Transverse colon (tissue), 4 donors: ENCODE measurements around the gene ERC2. TPM values are rescaled to one million over a fixed set of nuclear protein-coding genes. Genes with fewer than 3 reads are reported as not detected.

ENCODE experiments used
- DNase-seq: peaks from one replicate; pipeline ENCODE4 v3.0.0-alpha.2; 2019
- H3K27ac ChIP-seq, 4 donors: fragments of 200-600 bp; sonication (generic); 2 replicates each; pipeline ENCODE4 v1.5.1; 2016 to 2018; ENCODE audit warnings: inconsistent platforms in 4 of 4
- H3K27me3 ChIP-seq: fragments of 200-600 bp; sonication (generic); 2 replicates; pipeline ENCODE4 v1.5.1; 2017; ENCODE audit warnings: inconsistent platforms
- H3K36me3 ChIP-seq, 4 donors: fragments of 200-600 bp; sonication (generic); 2 replicates each; pipeline ENCODE4 v1.5.1; 2017 to 2019; ENCODE audit warnings: inconsistent platforms in 4 of 4
- H3K4me1 ChIP-seq, 4 donors: fragments of 200-600 bp; sonication (generic); 2 replicates each; pipeline ENCODE4 v1.5.1; 2017 to 2020; ENCODE audit warnings: inconsistent platforms in 4 of 4
- H3K4me3 ChIP-seq, 4 donors: fragments of 200-600 bp; sonication (generic); 1 replicate in 1 of 4; 2 replicates in 3 of 4; pipeline versions ENCODE4 v1.5.1 to v1.6.1; 2017 to 2019; ENCODE audit warnings: inconsistent platforms in 4 of 4
- H3K9me3 ChIP-seq, 2 donors: fragments of 200-600 bp; sonication (generic); 2 replicates each; pipeline ENCODE4 v1.5.1; 2017 to 2019; ENCODE audit warnings: inconsistent platforms in 2 of 2
- EP300 ChIP-seq: sonication (generic); formaldehyde crosslinking; IDR thresholded peaks from one replicate; pipeline ENCODE4 v1.6.1; 2017; ENCODE audit warnings: antibody characterized with exemption, low read depth
- POLR2A ChIP-seq: fragments of 450-650 bp; IDR thresholded peaks from one replicate; pipeline ENCODE4 v1.6.1; 2016; ENCODE audit warnings: antibody characterized with exemption, mild to moderate bottlenecking, moderate library complexity
- POLR2AphosphoS5 ChIP-seq, 3 donors: sonication (generic); formaldehyde crosslinking; IDR thresholded peaks; one replicate each; pipeline ENCODE4 v1.6.1; 2016; ENCODE audit warnings: antibody characterized with exemption in 3 of 3
- WGBS, 2 donors: methylation state at CpG; one replicate each; pipeline ENCODE4 v1.1.5; 2018; ENCODE audit warnings: low coverage in 1 of 2; 5-methylcytosine and 5-hydroxymethylcytosine counted together
- in situ Hi-C, 4 donors: fragments of 200-750 bp; cut with MboI; loops; one replicate each; pipeline versions ENCODE4 v1.15.0 to v1.15.1; 2017; ENCODE audit warnings: low sequenced_read_pairs in 3 of 4, low pct_ligation_motif_present in 1 of 4, low pct_unique_long_range_greater_than_20kb in 1 of 4
- intact Hi-C: fragments of 100-400 bp; cut with DNase I; formaldehyde crosslinking; loops from one replicate; pipeline ENCODE4 v1.15.1; 2023; ENCODE audit warnings: low total_unique reads
- total RNA-seq, 4 donors: library from RNA; depleted of rRNA; stranded (reverse); fragments of >200 nt; gene quantifications; one replicate each; pipeline ENCODE4 v1.1.0, GENCODE V29; 2016
- TF ChIP-seq, protein P1 (sequence below), 5 experiments: fragments of 200-600 bp in 3 of 5; fragments of 450-650 bp in 2 of 5; sonication (generic) in 3 of 5; IDR thresholded peaks; 1 replicate in 2 of 5; 2 replicates in 3 of 5; pipeline ENCODE4 v1.5.1; 2016 to 2017; ENCODE audit warnings: antibody characterized with exemption in 5 of 5, inconsistent platforms in 3 of 5, mild to moderate bottlenecking in 2 of 5, moderate library complexity in 1 of 5

ERC2 gene
- total RNA-seq, 4 donors from 2014 or later, result 0.41 to 1.3 TPM; not detected in 2

DNA sequence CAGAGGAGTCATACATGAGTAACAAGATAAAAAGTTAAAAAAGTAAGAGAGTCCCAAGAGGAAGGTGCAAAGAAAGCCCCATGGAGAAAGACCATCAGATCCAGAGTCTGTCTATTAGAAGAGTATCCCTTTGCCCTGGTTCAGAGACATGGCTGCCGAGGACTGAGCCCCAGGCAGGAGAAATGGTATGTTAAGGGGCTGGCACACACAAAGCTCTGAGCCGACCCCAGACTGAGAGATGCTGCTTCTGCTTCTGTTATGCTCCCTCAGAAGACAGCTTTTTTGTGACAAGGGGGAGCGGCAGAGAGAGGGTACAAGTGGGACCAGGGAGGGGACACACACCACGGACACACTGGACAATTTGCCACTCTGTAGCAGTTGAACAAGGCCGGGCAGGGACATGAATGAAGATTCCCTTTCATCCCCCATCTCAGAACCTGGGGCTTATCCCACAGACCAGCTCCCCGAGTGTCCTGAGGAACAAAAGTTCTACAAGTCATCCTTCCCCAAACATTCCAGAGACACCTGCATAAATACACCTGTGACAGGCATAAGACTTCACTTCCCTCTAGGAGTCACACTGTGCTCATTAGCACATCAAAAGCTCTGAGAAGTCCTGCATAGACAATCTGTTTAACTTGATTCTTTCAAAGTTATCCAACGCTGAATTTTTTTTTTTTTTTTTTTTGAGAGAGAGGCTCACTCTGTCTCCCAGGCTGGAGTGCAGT, 819.5 kb downstream of the ERC2 start:
- no peaks in the 10 kb centered on the region for H3K9me3 ChIP-seq
- in situ Hi-C loops, result no loop called here
- TF ChIP-seq POLR2AphosphoS5 (IDR thresholded peaks at IDR 0.05), result no peak
- TF ChIP-seq EP300, result no peak
- no peak for TF ChIP-seq POLR2A
- TF ChIP-seq, protein P1, sequence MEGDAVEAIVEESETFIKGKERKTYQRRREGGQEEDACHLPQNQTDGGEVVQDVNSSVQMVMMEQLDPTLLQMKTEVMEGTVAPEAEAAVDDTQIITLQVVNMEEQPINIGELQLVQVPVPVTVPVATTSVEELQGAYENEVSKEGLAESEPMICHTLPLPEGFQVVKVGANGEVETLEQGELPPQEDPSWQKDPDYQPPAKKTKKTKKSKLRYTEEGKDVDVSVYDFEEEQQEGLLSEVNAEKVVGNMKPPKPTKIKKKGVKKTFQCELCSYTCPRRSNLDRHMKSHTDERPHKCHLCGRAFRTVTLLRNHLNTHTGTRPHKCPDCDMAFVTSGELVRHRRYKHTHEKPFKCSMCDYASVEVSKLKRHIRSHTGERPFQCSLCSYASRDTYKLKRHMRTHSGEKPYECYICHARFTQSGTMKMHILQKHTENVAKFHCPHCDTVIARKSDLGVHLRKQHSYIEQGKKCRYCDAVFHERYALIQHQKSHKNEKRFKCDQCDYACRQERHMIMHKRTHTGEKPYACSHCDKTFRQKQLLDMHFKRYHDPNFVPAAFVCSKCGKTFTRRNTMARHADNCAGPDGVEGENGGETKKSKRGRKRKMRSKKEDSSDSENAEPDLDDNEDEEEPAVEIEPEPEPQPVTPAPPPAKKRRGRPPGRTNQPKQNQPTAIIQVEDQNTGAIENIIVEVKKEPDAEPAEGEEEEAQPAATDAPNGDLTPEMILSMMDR (IDR thresholded peaks at IDR 0.05), result no peak
- H3K27me3 ChIP-seq, result no peaks in the 10 kb centered on the region
- H3K4me3 ChIP-seq, result no peak overlapping the region
- no peaks in the 10 kb centered on the region for H3K36me3 ChIP-seq
- no peak overlapping the region for H3K27ac ChIP-seq
- intact Hi-C loops, result no loop called here
- H3K4me1 ChIP-seq, result no peaks in the 10 kb centered on the region
- DNase-seq, result no peak
- 90 to 91% methylated on average over 2 to 7 of the region's 7 CpGs for WGBS, 2 donors

DNA sequence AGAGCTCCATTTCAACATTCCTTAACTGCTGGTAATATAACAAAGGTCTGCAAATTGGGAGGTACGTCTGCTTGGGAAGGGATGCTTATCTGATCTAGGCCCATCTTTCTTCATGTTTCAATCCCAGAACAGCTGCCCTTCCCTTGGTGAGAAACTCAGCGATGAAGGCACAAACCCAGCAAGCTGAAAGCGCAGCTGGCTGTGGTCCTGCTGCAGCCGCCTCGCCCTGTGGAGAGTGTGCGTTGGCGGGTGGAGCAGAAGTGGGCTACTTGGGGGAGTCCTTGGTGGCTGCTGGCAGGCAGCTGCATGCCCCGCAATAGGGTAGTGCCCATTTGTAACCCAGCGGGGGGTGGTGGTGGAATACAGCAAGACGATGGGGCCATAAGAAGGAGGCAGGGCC, 820.6 kb downstream of the ERC2 start:
- H3K27me3 ChIP-seq, result no peaks in the 10 kb centered on the region
- in situ Hi-C loops, result no loop called here

DNA sequence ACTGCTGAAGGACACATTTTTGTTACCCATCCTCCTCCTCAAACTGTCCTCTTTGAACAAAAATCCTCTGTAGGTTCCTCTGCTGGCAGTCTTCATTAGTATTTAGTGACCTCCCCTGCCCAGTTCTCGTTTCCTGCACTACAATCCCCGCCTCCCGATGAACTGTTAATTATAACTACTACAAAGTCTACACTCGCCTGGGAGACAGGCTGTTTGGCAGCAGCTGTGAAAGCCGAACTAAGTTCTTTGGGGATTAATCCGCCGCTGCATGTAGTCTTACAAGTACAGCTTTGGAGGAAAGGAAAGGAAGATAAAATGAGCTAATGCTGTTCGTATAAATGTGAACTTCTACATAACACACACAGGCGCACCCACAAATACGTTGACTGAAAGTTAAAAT, 821.2 kb downstream of the ERC2 start:
- Histone ChIP-seq H3K27ac (no peak overlapping the region), H3K36me3 (no peaks in the 10 kb centered on the region), H3K4me1 (no peaks in the 10 kb centered on the region), H3K4me3 (no peak overlapping the region), H3K27me3 (no peaks in the 10 kb centered on the region), H3K9me3 (no peaks in the 10 kb centered on the region)
- in situ Hi-C loops, result no loop called here
- 67 to 71% methylated on average over 10 of the region's 10 CpGs for WGBS, 2 donors
- TF ChIP-seq, protein P1 (IDR thresholded peaks at IDR 0.05), result no peak
- TF ChIP-seq EP300, result no peak
- no peak for TF ChIP-seq POLR2AphosphoS5 (IDR thresholded peaks at IDR 0.05)
- no peak for TF ChIP-seq POLR2A
- no peak for DNase-seq
- intact Hi-C loops, result no loop called here

More for the DNA sequence above, 820.6 kb downstream of the ERC2 start:
- DNase-seq, result no peak
- Histone ChIP-seq H3K27ac (no peak overlapping the region), H3K4me1 (no peaks in the 10 kb centered on the region), H3K4me3 (no peak overlapping the region), H3K36me3 (no peaks in the 10 kb centered on the region), H3K9me3 (no peaks in the 10 kb centered on the region)
- intact Hi-C loops, result no loop called here
- no peak for TF ChIP-seq POLR2A
- TF ChIP-seq POLR2AphosphoS5 (IDR thresholded peaks at IDR 0.05), result no peak
- TF ChIP-seq, protein P1 (IDR thresholded peaks at IDR 0.05), result no peak
- no peak for TF ChIP-seq EP300
- 70 to 89% methylated on average over 6 to 10 of the region's 10 CpGs for WGBS, 2 donors

- Histone ChIP-seq H3K4me1 (no peaks in the 10 kb centered on the region), H3K4me3 (no peak overlapping the region), H3K27me3 (no peaks in the 10 kb centered on the region), H3K9me3 (no peaks in the 10 kb centered on the region), H3K36me3 (no peaks in the 10 kb centered on the region), H3K27ac (no peak overlapping the region)
- no peak for DNase-seq
- intact Hi-C loops (no loop called here), in situ Hi-C loops (no loop called here)
- WGBS, 2 donors, result 90 to 95% methylated on average over 3 of the region's 3 CpGs
- TF ChIP-seq POLR2A (no peak), EP300 (no peak), POLR2AphosphoS5 (IDR thresholded peaks at IDR 0.05) (no peak)
- TF ChIP-seq, protein P1 (IDR thresholded peaks at IDR 0.05), result no peak
Observed at GRCh38 chr3:55646121-55646520, 822.1 kb downstream of the ERC2 start.
